IMR-90 (cell line): ENCODE results near the gene MYADML2. TPM values are rescaled to one million over a fixed set of nuclear protein-coding genes. Genes with fewer than 3 reads are reported as not detected.

ENCODE experiments used
- ATAC-seq: fragments of 200-7000 bp; cut with Tn5 transposase; 2 replicates; pipeline ENCODE4 v1.9.1; 2020; ENCODE audit warnings: low read depth, mild to moderate bottlenecking, moderate library complexity
- BruUV-seq: library from RNA; stranded (reverse); fragments of 400-500 nt; replicated peaks from 2 replicates; lab custom pipeline; 2021; lab: Mats Ljungman, UMichigan
- CTCF ChIA-PET: fragments of 300-600 bp; formaldehyde crosslinking; extraction: SDS; loops from one replicate; lab custom pipeline; 2021; ENCODE audit warnings: antibody characterized with exemption; lab: Yijun Ruan, JAX
- POLR2A ChIA-PET: fragments of 300-600 bp; sonication (Branson Sonifier 250); formaldehyde crosslinking; loops from one replicate; lab custom pipeline; 2022; ENCODE audit warnings: antibody characterized with exemption; ENCODE audit not compliant: unreplicated experiment; lab: Charles Lee
- DNase-seq: peaks from one replicate; pipeline ENCODE4 v3.0.0; 2013
- H2AFZ ChIP-seq: replicated peaks from 2 replicates; pipeline ENCODE3; 2013; ENCODE audit warnings: low read length, mild to moderate bottlenecking; ENCODE audit not compliant: poor library complexity
- H2AK5ac ChIP-seq: 2 replicates; pipeline ENCODE4 v1.6.1; 2013; ENCODE audit warnings: low read depth, low read length, inconsistent platforms
- H2AK9ac ChIP-seq: replicated peaks from 2 replicates; pipeline ENCODE3; 2013; ENCODE audit warnings: mild to moderate bottlenecking, low read depth, low read length, moderate library complexity; ENCODE audit not compliant: poor library complexity
- H2BK120ac ChIP-seq: 2 replicates; pipeline ENCODE4 v1.6.1; 2013; ENCODE audit warnings: low read depth, low read length, inconsistent platforms
- H2BK15ac ChIP-seq: 3 replicates; pipeline ENCODE4 v1.6.1; 2013; ENCODE audit warnings: low read depth, low read length, inconsistent platforms
- H2BK20ac ChIP-seq: 2 replicates; pipeline ENCODE4 v1.6.1; 2013; ENCODE audit warnings: low read depth, mild to moderate bottlenecking, inconsistent platforms, low read length, moderate library complexity
- H2BK5ac ChIP-seq: 2 replicates; pipeline ENCODE4 v1.6.1; 2013; ENCODE audit warnings: mild to moderate bottlenecking, low read depth, low read length, inconsistent platforms; ENCODE audit not compliant: poor library complexity, severe bottlenecking
- H3K14ac ChIP-seq: replicated peaks from 2 replicates; pipeline ENCODE4 v1.6.1; 2013; ENCODE audit warnings: low read depth, low read length, inconsistent platforms
- H3K18ac ChIP-seq: 2 replicates; pipeline ENCODE4 v1.6.1; 2013; ENCODE audit warnings: low read depth, low read length, control low read depth
- H3K23ac ChIP-seq: 2 replicates; pipeline ENCODE4 v1.6.1; 2013; ENCODE audit warnings: low read depth, low read length, inconsistent platforms
- H3K27ac ChIP-seq: 2 replicates; pipeline ENCODE4 v1.5.1; 2013; ENCODE audit warnings: mild to moderate bottlenecking, control low read depth, low read length; ENCODE audit not compliant: insufficient read depth
- H3K27me3 ChIP-seq: 2 replicates; pipeline ENCODE4 v1.6.1; 2013; ENCODE audit warnings: low read length; ENCODE audit not compliant: control insufficient read depth, insufficient read depth
- H3K36me3 ChIP-seq: 2 replicates; pipeline ENCODE4 v1.6.1; 2013; ENCODE audit warnings: low read length, mixed read lengths; ENCODE audit not compliant: control insufficient read depth, insufficient read depth
- H3K4ac ChIP-seq: 2 replicates; pipeline ENCODE4 v1.6.1; 2013; ENCODE audit warnings: low read depth, low read length, inconsistent platforms
- H3K4me1 ChIP-seq: 2 replicates; pipeline ENCODE4 v1.6.1; 2013; ENCODE audit warnings: low read length, mixed read lengths; ENCODE audit not compliant: control insufficient read depth, insufficient read depth
- H3K4me2 ChIP-seq: 2 replicates; pipeline ENCODE4 v1.6.1; 2013; ENCODE audit warnings: low read depth, mild to moderate bottlenecking, control low read depth, low read length, moderate library complexity
- H3K4me3 ChIP-seq: 2 replicates; pipeline ENCODE4 v1.5.1; 2013; ENCODE audit warnings: low read depth, mild to moderate bottlenecking, control low read depth, low read length, moderate library complexity; ENCODE audit not compliant: insufficient read depth
- H3K56ac ChIP-seq: 2 replicates; pipeline ENCODE4 v1.6.1; 2013; ENCODE audit warnings: low read length, inconsistent platforms; ENCODE audit not compliant: insufficient read depth; ENCODE audit errors: extremely low read depth
- H3K79me1 ChIP-seq, 2 experiments: 2 replicates each; pipeline ENCODE4 v1.6.1; 2013; ENCODE audit warnings: low read length in 2 of 2, inconsistent platforms in 1 of 2, low read depth in 1 of 2
- H3K9ac ChIP-seq: 2 replicates; pipeline ENCODE4 v1.6.1; 2013; ENCODE audit warnings: low read depth, low read length, control low read depth
- H3K9me1 ChIP-seq: 2 replicates; pipeline ENCODE4 v1.6.1; 2013; ENCODE audit warnings: low read length, inconsistent platforms; ENCODE audit not compliant: insufficient read depth
- H3K9me3 ChIP-seq: 2 replicates; pipeline ENCODE4 v1.6.1; 2013; ENCODE audit warnings: low read length; ENCODE audit not compliant: control insufficient read depth, insufficient read depth
- H4K20me1 ChIP-seq: 2 replicates; pipeline ENCODE4 v1.6.1; 2013; ENCODE audit warnings: low read length, inconsistent platforms; ENCODE audit not compliant: insufficient read depth
- H4K5ac ChIP-seq: 2 replicates; pipeline ENCODE4 v1.6.1; 2013; ENCODE audit warnings: mild to moderate bottlenecking, low read depth, low read length, control low read depth
- H4K8ac ChIP-seq, 2 experiments: 2 replicates each; pipeline ENCODE4 v1.6.1; 2013; ENCODE audit warnings: low read depth in 2 of 2, low read length in 2 of 2, control low read depth in 1 of 2, inconsistent platforms in 1 of 2
- H4K91ac ChIP-seq: 2 replicates; pipeline ENCODE4 v1.6.1; 2013; ENCODE audit warnings: low read depth, low read length, inconsistent platforms; ENCODE audit not compliant: insufficient read depth
- BHLHE40 ChIP-seq: fragments of 150-350 bp; IDR thresholded peaks from 2 replicates; pipeline ENCODE4 v1.6.1; 2016; ENCODE audit warnings: mild to moderate bottlenecking, low read depth, low read length
- CEBPB ChIP-seq: IDR thresholded peaks from 2 replicates; pipeline ENCODE4 v1.6.1; 2012; ENCODE audit warnings: low read depth, low read length, improper control_type of control experiment
- CHD1 ChIP-seq: IDR thresholded peaks from 2 replicates; pipeline ENCODE4 v1.6.1; 2012; ENCODE audit warnings: low read depth, low read length, improper control_type of control experiment
- ELK1 ChIP-seq: fragments of 150-350 bp; IDR thresholded peaks from 2 replicates; pipeline ENCODE4 v1.6.1; 2016; ENCODE audit warnings: low read depth, mild to moderate bottlenecking, low read length, moderate library complexity, borderline replicate concordance
- FOS ChIP-seq: fragments of 150-350 bp; IDR thresholded peaks from 2 replicates; pipeline ENCODE4 v1.6.1; 2016; ENCODE audit warnings: low read depth, low read length
- MAFK ChIP-seq: IDR thresholded peaks from 2 replicates; pipeline ENCODE4 v1.6.1; 2012; ENCODE audit warnings: low read depth, low read length, improper control_type of control experiment
- MAZ ChIP-seq: IDR thresholded peaks from 2 replicates; pipeline ENCODE4 v1.6.1; 2012; ENCODE audit warnings: low read depth, mild to moderate bottlenecking, low read length, improper control_type of control experiment, moderate library complexity, borderline replicate concordance
- MXI1 ChIP-seq: IDR thresholded peaks from 2 replicates; pipeline ENCODE4 v1.6.1; 2012; ENCODE audit warnings: low read depth, mild to moderate bottlenecking, low read length, moderate library complexity, borderline replicate concordance
- POLR2A ChIP-seq: IDR thresholded peaks from 2 replicates; pipeline ENCODE4 v1.6.1; 2012; ENCODE audit warnings: mild to moderate bottlenecking, low read depth, low read length
- RAD21 ChIP-seq: IDR thresholded peaks from 2 replicates; pipeline ENCODE4 v1.6.1; 2012; ENCODE audit warnings: low read length, improper control_type of control experiment
- RCOR1 ChIP-seq: IDR thresholded peaks from 2 replicates; pipeline ENCODE4 v1.6.1; 2012; ENCODE audit warnings: mild to moderate bottlenecking, low read length, improper control_type of control experiment; ENCODE audit not compliant: insufficient replicate concordance
- RFX5 ChIP-seq: IDR thresholded peaks from 2 replicates; pipeline ENCODE4 v1.8.0; 2012; ENCODE audit warnings: low read depth, mild to moderate bottlenecking, low read length, moderate library complexity
- SMC3 ChIP-seq: fragments of 150-350 bp; IDR thresholded peaks from 2 replicates; pipeline ENCODE4 v1.6.1; 2016; ENCODE audit warnings: low read depth, mild to moderate bottlenecking, antibody characterized with exemption, low read length, moderate library complexity
- WGBS, 2 experiments: methylation state at CpG; one replicate each; pipeline versions ENCODE4 v1.1.5 to v1.1.7; 2013; ENCODE audit warnings: missing lambda C conversion rate in 2 of 2; ENCODE audit not compliant: insufficient read length in 1 of 2; ENCODE audit errors: extremely low coverage in 2 of 2; 5-methylcytosine and 5-hydroxymethylcytosine counted together
- dilution Hi-C: fragments of 300-500 bp; cut with HindIII; formaldehyde crosslinking; loops from one replicate; pipeline ENCODE4 v1.14.3; 2018; ENCODE audit warnings: low sequenced_read_pairs; ENCODE audit not compliant: unreplicated experiment
- in situ Hi-C: fragments of 300-500 bp; cut with MboI; formaldehyde crosslinking; loops from 3 replicates; pipeline ENCODE4 v1.14.3; 2019; ENCODE audit warnings: low sequenced_read_pairs, inconsistent platforms, mixed read lengths
- intact Hi-C: fragments of 100-400 bp; cut with micrococcal nuclease; formaldehyde crosslinking; loops from 2 replicates; pipeline ENCODE4 v1.10.0; 2022
- polyA plus RNA-seq, 3 experiments: library from polyadenylated mRNA; depleted of rRNA; stranded (reverse); fragments of >200 nt; gene quantifications; 2 replicates each; pipeline ENCODE4 v1.2.3, GENCODE V29; 2012; ENCODE audit warnings: low replicate concordance in 1 of 3
- total RNA-seq: library from RNA; depleted of rRNA; stranded (reverse); fragments of >200 nt; gene quantifications from 2 replicates; pipeline ENCODE4 v1.2.3, GENCODE V29; 2012
- TF ChIP-seq, protein P1 (sequence below): conservative IDR thresholded peaks from 2 replicates; pipeline ENCODE4 v1.5.1; 2012; ENCODE audit warnings: mild to moderate bottlenecking, low read depth, low read length, improper control_type of control experiment
- TF ChIP-seq, protein P2 (sequence below): fragments of 150-350 bp; IDR thresholded peaks from 2 replicates; pipeline ENCODE4 v1.6.1; 2017; ENCODE audit warnings: mild to moderate bottlenecking, antibody characterized with exemption, low read length, low read depth

MYADML2 gene
- total and polyA plus RNA-seq, 2 of the 4 experiments (the other 2 are of a cell fraction) = not detected

DNA sequence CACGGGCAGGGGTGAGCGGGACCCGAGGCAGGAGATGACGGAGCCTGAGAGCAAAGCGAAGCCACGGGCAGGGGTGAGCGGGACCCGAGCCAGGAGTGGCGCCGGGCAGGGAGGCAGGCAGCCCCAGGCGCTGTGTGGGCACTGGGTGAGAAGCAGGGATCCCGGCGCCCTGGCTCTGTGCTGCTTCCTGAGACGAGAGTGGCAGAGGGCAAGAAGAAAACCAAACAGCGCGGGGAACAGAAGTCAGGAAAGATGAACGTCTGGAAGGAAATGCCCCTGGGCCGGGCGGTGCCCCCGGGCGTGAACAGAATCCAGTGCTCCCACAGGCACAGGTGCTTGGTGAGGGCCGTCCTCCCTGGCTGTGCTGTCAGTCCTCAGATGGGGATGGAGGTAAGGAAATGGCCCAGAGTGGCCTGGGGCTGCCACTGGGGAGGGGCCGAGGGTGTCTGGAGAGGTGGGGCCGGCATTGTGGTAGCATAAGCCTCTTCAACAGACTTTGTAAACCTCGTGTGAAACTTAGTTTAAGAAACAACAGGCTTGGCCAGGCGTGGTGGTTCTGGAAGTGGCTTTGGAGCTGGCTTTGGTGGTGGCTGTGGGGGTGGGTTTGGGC, 40.2 kb upstream of the MYADML2 start:
- H3K9me3 ChIP-seq = no peaks in the 10 kb centered on the region
- H3K18ac ChIP-seq = no peak overlapping the region
- no peak for DNase-seq
- H3K4me3 ChIP-seq = no peak overlapping the region
- H3K79me1 ChIP-seq = peaks cover 1 to 23% of the 10 kb centered on the region in 2 experiments; a peak in 3 of 4 replicates
- no peak for ATAC-seq
- peaks cover 35% of the 10 kb centered on the region for H3K36me3 ChIP-seq
- peak overlapping the region; percentile 61 for H2AK9ac ChIP-seq
- no peak overlapping the region for H4K5ac ChIP-seq
- POLR2A ChIA-PET = no interaction called here
- H4K91ac ChIP-seq = no peak overlapping the region
- no peak overlapping the region for H3K56ac ChIP-seq
- in situ Hi-C loops (no loop called here), dilution Hi-C loops (no loop called here), intact Hi-C loops (no loop called here)
- H3K27ac ChIP-seq = no peak overlapping the region
- H3K4me1 ChIP-seq = peaks cover 9% of the 10 kb centered on the region
- peaks cover 6% of the 10 kb centered on the region for H4K20me1 ChIP-seq
- H3K9me1 ChIP-seq = no peaks in the 10 kb centered on the region
- no peak overlapping the region for H3K14ac ChIP-seq
- no peak overlapping the region for H4K8ac ChIP-seq
- no peaks in the 10 kb centered on the region for H3K27me3 ChIP-seq
- H3K4ac ChIP-seq = no peak overlapping the region
- H3K4me2 ChIP-seq = no peak overlapping the region
- no peak overlapping the region for H2BK5ac ChIP-seq
- no peak overlapping the region for H3K23ac ChIP-seq
- CTCF ChIA-PET = no interaction called here
- no peak overlapping the region for H2BK20ac ChIP-seq
- no TSS peak for BruUV-seq
- WGBS, 2 experiments = 98% methylated on average over 7 of the region's 26 CpGs; no CpG with 5 or more reads in 1 of the 2 experiments
- H2BK120ac ChIP-seq = no peak overlapping the region
- no peak for TF ChIP-seq MAZ
- TF ChIP-seq ELK1 = no peak
- no peak for TF ChIP-seq CHD1
- TF ChIP-seq, protein P1, sequence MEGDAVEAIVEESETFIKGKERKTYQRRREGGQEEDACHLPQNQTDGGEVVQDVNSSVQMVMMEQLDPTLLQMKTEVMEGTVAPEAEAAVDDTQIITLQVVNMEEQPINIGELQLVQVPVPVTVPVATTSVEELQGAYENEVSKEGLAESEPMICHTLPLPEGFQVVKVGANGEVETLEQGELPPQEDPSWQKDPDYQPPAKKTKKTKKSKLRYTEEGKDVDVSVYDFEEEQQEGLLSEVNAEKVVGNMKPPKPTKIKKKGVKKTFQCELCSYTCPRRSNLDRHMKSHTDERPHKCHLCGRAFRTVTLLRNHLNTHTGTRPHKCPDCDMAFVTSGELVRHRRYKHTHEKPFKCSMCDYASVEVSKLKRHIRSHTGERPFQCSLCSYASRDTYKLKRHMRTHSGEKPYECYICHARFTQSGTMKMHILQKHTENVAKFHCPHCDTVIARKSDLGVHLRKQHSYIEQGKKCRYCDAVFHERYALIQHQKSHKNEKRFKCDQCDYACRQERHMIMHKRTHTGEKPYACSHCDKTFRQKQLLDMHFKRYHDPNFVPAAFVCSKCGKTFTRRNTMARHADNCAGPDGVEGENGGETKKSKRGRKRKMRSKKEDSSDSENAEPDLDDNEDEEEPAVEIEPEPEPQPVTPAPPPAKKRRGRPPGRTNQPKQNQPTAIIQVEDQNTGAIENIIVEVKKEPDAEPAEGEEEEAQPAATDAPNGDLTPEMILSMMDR = no peak
- TF ChIP-seq CEBPB = no peak
- TF ChIP-seq, protein P2, sequence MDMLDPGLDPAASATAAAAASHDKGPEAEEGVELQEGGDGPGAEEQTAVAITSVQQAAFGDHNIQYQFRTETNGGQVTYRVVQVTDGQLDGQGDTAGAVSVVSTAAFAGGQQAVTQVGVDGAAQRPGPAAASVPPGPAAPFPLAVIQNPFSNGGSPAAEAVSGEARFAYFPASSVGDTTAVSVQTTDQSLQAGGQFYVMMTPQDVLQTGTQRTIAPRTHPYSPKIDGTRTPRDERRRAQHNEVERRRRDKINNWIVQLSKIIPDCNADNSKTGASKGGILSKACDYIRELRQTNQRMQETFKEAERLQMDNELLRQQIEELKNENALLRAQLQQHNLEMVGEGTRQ = no peak
- TF ChIP-seq MXI1 = no peak
- no peak for TF ChIP-seq BHLHE40
- TF ChIP-seq RAD21 = no peak
- no peak for TF ChIP-seq MAFK
- no peak for TF ChIP-seq SMC3
- TF ChIP-seq FOS = no peak
- no peak for TF ChIP-seq POLR2A
- no peak for TF ChIP-seq RFX5
- no peak for TF ChIP-seq RCOR1
- no peak overlapping the region for H2BK15ac ChIP-seq
- no peak overlapping the region for H2AFZ ChIP-seq
- no peak overlapping the region for H3K9ac ChIP-seq
- H2AK5ac ChIP-seq = no peak overlapping the region
